ENCODE measurements around the gene DLX2.
"Not testable (repeated sequence)": the region's sequence is repeated elsewhere in the genome, so short reads cannot be mapped to it uniquely, and the experiment has no call there.

DLX2 gene

DNA sequence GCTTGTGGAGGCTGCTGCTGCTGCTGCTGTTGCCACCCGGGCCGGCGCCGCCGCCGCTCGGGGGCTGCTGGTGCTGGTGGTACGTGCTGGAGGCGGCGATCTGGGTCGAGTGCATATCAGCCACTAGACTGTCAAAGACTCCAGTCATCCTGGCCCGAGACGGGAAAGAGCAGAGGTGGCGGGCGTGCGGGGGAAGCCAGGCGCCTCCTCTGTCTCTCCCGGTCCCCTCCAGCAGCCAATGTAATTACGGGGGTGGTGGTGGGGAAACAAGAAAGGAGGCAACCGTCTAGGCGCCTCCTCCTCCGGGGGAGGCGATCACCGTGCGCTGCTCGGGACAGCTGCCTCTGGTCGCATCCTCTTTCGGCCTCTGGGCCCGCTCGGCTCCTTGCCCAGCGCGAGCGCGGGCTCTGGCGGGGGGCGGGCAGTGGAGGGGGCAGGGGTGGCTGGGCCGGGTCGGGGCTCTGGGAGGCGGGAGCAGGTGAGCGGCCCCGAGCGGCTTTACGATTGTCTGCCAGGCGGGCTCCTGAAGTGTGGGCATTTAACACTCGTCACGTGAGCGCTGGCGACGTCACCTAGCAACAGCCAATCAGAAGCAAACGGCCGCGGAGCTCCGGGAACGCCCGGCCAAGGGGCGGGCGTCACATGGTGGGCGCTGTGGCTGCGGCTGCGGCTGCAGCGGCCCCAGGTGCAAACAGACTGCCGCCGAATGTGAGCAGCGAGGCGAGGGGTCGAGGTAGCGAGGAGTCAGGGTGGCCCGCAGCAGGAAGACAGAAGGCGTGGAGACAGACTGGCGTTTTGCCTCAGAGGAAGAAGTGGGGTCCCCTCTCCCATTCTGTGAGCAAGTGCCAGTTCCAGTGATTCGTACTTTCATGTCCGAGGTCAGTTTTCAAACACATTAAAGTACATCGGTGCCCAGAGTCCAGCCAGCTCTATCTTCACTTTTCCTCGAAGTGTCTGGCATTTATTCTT lies at the start of gene DLX2:
Gene DLX2 (minus strand): TSS at position 510 of the 969 bp plus-strand sequence. CDS start 362 bp downstream, at position 148.
- peak; percentile 45 for DNase-seq (ENCODE audit: low read depth)

DNA sequence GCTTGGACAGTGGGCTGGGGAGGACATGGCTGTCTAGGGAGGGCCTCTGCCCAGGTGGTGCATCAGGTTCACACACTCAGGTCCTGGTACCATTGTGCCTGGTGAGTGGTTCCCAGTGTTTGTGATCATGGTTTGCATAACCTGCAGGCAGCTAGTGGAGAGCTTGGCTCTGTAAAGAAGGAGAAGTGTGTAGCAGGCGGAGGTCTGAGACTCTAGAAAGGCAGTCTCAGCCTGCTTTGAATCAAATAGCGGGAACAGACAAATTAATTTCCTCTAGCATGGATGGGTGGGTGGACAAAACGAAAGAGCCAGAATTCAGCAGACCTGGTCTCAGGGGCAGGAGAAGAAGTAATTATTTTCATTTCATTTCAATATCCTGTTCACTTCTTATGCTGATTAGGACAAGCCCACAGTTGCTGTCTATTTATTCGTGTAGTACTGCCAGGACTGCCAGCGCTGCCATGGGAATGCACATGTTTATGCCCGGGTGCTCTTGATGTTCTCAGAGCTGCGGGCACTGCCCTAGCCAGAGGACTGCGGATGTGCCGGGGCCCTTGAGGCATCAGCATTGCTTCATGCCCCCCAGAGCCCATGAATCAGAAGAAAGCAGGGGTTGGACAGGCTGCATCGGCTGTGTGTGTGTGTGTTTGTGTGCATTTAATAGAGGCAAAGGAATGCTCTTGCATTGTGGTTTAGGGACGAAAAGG lies 45.4 kb upstream of the DLX2 start:
- DNase-seq (ENCODE audit: low read depth): no peak

DNA sequence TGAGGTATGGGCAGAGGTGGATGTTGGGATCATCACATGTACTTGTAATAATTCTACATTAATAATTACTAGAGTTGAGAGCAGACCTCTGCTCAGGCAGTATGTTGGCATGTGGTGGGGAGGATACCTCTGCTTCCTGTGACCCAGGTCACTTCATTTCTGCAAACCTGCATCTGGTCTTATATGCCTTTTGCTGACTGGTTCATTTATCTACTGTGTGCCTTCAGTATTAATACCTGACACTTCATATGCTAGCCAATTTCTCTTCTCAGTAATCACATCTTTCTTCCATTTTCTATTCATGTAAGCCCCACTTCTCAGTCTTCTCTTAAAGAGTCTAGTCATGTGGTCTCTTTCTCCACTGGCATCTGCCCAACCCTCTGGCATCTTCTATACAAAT lies 41.1 kb upstream of the DLX2 start:
- DNase-seq (ENCODE audit: low read depth): no peak

DNA sequence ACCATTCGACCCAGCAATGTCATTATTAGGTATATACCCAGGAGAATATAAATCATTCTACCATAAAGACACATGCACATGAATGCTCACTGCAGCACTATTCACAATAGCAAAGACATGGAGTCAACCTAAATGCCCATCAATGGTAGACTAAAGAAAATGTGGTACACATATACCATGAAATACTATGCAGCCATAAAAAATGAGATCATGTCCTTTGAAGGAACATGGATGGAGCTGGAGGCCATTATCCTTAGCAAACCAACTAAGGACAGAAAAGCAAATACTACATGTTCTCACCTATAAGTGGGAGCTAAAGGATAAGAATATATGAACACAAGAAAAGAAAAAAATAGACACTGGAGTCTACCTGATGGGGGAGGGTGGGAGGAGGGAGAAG lies 36.0 kb upstream of the DLX2 start:
- DNase-seq (ENCODE audit: low read depth): not testable (repeated sequence)

DNA sequence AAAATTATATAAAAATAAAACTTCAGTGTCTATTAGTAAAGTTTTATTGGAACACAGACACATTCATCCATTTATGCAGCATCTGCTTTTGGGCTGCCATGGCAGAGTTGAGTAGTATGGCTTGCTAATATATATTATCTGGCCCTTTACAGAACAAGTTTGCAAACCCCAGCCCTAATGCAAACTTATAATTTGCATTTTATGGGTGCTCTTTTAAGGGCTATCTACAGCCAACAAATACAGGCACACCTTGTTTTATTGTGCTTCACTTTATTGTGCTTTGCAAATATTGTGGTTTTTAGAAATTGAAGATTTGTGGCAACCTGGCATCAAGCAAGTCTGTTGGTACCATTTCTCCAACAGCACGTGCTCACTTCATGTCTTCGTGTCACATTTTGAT lies 35.2 kb upstream of the DLX2 start:
- no peak for DNase-seq (ENCODE audit: low read depth)

DNA sequence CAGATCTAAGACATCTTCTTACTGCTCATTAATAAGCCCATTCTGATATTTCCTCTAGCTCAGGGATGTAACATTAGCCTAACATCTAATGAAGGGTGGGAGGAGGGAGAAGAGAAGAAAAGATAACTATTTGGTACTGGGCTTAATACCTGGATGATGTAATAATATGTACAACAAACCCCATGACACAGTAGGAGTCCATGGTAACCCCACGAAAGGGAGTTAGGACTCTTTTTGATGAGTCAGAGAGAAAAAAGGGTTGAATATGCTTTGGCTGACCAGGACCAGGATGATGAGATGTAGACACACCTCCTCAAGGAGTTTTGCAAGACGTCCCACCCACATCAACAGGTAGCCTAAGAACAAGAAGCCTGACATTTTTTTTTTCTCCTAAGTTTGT lies 34.4 kb upstream of the DLX2 start:
- no peak for DNase-seq (ENCODE audit: low read depth)

DNA sequence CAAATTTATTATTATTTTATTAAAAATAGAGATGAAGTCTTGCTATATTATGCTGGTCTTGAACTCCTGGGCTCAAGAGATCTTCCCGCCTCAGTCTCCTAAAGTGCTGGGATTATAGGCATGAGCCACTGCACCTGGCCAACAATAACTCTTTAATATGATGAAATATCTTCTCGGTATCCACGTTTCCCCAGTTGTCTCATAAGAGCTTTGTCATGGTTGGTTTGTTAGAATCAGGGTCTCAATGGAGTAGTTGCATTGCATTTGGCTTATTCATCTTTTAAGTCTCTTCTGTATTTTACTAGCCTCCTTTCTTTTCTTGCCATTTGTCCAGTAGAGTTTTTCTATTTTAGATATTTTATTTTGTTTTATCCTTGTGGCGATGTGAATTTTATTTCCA lies 32.7 kb upstream of the DLX2 start:
- no peak for DNase-seq (ENCODE audit: low read depth)

DNA sequence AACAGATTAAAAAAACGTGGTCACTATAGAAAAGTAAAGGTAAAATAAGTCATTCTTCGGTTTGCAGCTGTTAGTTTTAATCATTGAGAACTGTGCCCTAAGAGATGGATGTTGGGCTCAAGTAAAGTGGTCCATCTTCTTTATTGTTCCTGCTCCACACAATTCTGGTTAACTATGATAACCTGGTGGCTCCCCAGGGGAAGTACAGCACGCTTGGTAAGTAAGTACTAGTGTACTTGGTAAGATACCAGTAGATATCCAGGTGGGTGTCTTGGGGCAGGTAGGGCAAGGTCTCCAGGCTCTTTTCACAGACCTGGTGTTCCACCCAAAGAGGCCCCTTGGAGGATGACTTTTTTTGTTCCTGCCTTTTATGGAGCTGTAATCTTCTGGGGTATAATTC lies 31.6 kb upstream of the DLX2 start:
- no peak for DNase-seq (ENCODE audit: low read depth)

DNA sequence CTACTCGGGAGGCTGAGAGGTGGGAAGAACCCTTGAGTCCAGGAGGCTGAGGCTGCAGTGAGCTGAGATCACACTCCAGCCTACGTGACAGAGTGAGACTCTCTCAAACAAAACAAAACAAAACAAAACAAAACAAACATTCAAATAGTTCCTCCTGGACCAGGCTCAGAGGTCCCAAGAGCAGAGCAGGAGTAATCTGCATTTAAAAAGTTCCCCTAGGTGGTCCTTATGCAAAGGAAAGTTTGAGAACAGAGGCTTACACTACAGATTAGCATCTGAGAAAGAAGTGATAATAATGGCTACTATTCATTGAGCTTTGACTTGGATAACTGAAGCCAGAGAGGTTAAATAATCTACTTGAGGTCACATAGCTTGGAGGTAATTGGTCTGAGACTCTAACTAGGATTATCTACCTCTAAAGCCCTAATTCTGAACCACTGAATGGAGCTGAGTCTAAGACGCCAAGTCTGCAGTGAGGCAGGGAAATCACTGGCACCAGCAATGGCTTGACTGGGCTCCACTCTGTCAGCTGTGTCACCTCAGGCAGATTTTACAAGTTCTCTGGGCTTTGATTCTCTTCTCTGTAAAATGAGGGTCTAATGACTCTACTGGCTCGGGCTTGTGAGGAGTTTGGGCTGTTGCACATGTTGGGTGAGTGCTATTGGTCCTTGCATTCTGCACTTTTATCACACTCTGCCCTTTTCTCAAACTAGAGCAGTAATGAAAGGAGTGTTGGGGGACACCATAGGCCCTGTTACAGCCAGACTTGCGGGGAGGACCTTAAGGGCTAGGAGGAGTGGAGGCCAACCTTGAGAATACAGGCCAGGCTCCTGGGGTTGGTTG lies 29.2 kb upstream of the DLX2 start:
- DNase-seq (ENCODE audit: low read depth): no peak

DNA sequence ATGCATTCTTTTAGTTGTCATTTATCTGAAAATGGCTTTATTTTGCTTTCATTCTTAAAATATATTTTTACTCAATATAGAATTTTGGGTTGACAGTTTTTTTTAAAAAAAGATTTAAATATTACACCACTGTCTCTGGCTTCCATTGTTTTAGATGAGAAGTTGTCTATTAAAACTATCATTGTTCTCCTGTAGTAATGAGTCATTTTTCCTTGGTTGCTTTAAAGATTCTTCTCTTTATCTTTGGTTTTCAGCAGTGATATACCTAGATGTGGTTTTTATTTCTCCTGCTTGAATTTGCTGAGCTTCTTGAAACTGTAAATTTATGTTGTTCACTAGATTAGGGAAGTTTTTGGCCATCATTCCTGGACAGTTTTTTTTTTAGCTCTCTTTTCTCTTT lies 26.7 kb upstream of the DLX2 start:
- no peak for DNase-seq (ENCODE audit: low read depth)

DNA sequence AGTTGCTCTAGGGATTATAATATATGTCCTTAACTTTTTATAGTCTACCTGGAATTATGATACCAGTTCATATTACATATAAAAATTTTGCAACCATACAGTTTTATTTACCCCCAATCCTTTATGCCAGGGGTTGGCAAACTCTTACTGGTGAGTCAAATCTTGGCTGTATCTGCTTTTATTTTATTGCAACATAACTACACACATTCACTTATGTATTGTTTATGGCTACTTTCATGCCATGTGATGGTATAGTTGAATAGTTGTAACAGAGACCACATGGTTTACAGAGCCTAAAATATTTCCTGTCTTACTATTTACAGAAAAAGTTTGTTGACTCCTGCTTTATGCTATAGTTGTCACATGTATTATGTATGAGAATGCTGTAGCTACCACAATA lies 25.8 kb upstream of the DLX2 start:
- no peak for DNase-seq (ENCODE audit: low read depth)

DNA sequence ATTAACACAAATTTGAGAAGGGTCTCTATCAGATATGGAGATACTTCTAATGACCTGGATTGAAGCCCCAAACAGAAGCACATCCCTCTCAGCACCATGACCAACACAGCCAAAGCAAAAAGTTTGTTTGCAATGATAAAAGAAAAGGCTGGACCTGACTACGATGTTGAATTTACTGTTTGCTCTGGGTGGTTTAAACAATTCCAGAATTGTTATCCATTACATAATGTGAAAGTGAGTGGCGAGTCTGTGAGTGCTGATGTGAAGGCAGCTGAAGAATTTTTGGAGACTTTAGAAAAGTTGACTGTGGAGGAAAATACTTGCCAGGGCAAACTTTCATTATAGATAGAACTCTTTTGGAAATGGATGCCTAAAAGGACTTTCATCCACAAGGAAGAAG lies 17.4 kb upstream of the DLX2 start:
- DNase-seq (ENCODE audit: low read depth): no peak

DNA sequence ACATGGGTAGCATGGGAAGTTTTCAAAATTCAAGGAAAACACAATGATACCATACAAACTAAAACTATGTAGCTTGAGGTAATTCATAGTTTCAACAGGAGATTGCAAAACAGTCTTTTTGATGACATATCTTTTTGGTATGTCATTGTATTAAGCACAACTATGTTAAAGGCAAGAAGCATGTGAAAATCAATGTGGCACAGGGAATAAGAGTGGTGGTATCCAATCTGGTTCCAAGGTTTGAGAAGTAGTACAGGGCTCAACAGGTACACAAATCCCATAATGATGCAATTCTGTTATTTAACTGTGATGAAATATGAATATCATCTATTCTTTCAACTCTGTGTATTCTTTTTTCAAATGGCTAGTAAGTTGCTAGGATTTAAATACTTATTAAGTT lies 16.4 kb upstream of the DLX2 start:
- DNase-seq (ENCODE audit: low read depth): no peak

DNA sequence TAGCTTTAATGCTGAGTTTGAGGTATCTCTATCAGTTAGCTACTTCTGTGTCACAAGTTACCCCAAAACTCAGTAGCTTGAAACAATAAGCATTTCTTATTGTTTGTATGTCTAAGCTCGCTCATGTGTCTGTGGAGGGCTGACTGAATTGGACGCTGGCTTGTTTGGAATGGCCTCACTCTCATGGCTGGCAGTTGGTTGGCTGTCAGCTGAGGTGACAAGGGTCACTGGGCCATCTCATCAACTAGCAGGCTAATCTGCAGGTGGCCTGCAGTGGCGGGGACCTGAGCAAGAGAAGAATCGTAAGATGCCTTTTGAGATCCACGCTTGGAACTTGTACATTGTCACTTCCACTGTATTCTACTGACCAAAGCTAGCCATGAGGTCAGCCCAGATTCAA lies 13.4 kb upstream of the DLX2 start:
- no peak for DNase-seq (ENCODE audit: low read depth)

DNA sequence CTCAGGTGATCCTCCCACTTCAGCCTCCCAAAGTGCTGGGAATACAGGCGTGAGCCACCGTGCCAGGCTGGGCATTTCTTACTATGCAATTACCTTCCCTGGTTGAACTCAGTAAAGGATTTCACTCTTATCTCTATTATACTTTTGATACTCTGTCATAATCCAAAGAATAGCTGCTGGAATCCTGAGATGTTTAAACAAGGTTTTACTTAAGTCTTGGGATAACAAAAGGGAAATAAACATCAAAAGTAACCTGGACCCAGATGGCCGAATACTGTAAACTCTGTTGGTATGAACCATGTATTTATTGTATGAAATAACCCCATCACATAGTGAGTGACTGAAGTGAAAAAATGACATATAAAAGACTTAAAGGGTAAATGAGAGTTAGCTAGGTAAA lies 11.9 kb upstream of the DLX2 start:
- DNase-seq (ENCODE audit: low read depth): no peak

DNA sequence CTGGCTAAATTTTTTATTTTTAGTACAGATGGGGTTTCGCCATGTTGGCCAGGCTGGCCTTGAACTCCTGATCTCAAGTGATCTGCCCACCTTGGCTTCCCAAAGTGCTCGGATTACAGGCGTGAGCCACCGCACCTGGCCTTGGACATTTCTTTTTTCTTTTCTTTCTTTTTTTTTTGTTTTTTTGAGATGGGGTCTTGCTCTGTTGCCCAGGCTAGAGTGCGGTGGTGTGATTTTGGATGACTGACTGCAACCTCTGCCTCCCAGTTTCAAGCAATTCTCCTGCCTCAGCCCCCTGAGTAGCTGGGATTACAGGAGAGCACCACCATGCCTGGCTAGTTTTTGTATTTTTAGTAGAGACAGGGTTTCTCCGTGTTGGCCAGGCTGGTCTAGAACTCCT lies 11.5 kb upstream of the DLX2 start:
- DNase-seq (ENCODE audit: low read depth): not testable (repeated sequence)

DNA sequence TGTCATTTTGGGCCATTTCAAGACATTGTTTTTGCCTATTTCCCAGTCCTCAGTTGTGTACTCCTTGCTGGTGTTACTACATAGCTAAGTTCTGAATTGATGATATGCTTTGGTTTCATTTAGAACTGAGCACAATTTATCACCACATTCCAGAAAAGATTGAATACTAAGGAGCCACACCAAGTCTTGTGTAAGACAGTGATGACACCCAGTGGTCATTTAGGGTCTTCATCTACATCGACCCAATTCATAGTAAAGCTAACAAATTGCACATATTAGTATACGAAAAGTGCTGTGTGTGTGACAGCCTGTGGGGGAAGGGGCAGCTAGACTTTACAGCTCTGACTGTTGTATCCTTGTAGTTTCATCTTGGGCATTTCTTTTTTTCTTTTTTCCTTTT lies 10.9 kb upstream of the DLX2 start:
- no peak for DNase-seq (ENCODE audit: low read depth)

DNA sequence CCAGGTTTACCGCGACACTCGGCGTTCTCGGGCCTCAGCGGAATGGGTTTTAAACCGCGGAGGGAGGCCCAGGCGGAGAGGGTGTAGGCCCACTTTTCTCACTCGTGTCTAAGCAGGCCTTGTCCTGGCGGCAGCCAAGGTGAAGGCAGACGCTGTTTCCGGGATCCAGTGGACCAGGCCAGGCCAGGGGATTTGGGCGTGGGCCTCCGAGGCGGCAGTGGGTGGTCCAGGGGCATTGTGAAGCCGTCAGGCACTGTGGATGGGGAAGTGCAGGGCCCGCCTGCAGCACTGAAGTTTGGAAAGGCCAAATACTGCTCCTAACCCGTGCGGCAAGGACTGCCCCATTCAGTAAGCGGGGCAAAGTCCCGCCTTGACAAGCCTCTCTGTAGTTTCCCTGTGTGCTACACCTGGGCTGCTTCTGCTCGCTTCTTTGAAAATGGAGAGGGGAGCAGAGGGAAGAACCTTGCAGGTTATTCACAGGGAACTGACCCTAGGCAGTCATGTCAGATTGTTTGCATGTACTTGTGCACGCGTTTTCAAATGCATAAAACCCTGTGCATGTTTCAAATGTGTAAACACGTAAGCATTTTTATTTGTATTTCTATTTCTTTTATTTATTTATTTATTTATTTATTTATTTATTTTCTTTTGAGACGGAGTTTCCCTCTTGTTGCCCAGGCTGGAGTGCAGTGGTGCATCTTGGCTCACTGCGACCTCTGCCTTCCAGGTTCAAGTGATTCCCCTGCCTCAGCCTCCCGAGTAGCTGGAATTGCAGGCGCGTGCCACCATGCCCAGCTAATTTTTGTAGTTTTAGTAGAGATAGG lies 7.5 kb upstream of the DLX2 start:
- DNase-seq (ENCODE audit: low read depth): no peak

DNA sequence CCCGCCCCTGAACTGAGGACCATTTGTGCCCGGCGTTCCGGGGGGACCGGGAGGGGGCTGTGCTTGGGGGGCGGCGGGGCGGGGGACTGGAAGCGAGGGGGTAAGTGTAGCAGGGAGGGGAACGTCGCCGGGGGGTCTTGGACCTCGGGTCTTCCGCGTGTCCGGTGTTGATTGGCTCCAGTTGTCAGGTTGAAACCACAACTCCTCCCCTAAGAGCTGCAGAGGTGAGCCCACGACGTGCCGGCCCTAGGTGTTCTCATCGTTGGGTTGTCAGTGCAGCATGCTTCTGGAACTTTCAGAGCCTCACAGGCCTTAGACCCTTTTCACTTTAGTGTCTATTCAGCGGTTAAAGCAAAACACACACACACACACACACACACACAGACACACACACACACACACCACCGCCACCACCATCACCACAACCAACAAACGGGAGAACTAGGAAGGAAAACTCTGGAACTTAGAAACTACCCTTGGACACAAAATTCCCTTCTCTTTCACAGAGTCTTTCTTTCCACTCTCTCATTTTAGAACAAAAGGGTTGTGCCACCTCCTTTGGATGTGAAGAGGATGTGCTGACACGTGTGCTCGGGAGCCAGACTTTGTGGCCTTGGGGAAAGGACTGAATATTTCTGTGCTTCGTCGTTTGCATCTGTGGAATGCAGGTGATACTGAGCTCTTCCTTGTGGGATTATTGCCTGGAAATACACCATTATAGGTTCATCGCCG lies 6.7 kb upstream of the DLX2 start:
- no peak for DNase-seq (ENCODE audit: low read depth)

DNA sequence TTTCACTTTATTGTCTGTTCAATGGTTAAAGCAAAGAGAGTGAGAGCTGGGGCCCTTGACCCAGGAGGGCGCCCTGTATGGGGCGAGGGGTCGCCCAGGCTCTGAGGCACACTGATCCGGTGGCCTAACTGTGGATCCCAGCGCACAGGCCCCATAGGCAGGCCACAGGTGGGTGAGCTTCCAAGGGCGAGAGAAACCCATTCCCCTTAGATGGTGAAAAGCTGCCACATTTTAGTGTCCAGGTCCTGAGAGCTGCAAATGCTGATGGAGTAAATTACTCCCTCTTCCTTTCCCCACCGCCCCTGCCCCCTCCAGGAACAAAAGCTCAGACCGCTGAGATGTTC lies 5.9 kb upstream of the DLX2 start:
- DNase-seq (ENCODE audit: low read depth): no peak

Measured in T-helper 22 cell (primary cell).